Fibroblast of villous mesenchyme (primary cell): ENCODE data around the gene MYOD1. TPM values are rescaled to one million over a fixed set of nuclear protein-coding genes. Genes with fewer than 3 reads are reported as not detected.

ENCODE experiments used
- DNase-seq: peaks from one replicate; pipeline ENCODE4 v3.0.0-alpha.2; 2010; ENCODE audit warnings: low read depth
- H3K4me3 ChIP-seq: 2 replicates; pipeline ENCODE4 v1.5.1; 2011; ENCODE audit warnings: low read depth, mild to moderate bottlenecking, low read length
- CTCF ChIP-seq: IDR thresholded peaks from 2 replicates; pipeline ENCODE4 v1.5.1; 2012; ENCODE audit warnings: low read depth, mild to moderate bottlenecking, low read length; ENCODE audit not compliant: insufficient read depth
- total RNA-seq: library from RNA; depleted of rRNA; stranded (reverse); fragments of >200 nt; gene quantifications from 2 replicates; pipeline ENCODE4 v1.2.3, GENCODE V29; 2012

MYOD1 gene
- total RNA-seq, 1 donor = under 0.01 TPM

- H3K4me3 ChIP-seq = no peak overlapping the region
- TF ChIP-seq CTCF = no peak
- no peak for DNase-seq
Measured at GRCh38 chr11:17716807-17717206, 2.6 kb upstream of the MYOD1 start.

GRCh38 chr11:17718015-17718414, 1.4 kb upstream of the MYOD1 start:
- no peak overlapping the region for H3K4me3 ChIP-seq
- no peak for TF ChIP-seq CTCF
- no peak for DNase-seq

- no peak overlapping the region for H3K4me3 ChIP-seq
- DNase-seq = no peak
- TF ChIP-seq CTCF = no peak
Measured at GRCh38 chr11:17718510-17718962, 835 bp upstream of the MYOD1 start.

GRCh38 chr11:17719938-17720795, 796 bp downstream of the MYOD1 start:
- DNase-seq = peak; percentile 14
- TF ChIP-seq CTCF = no peak
- H3K4me3 ChIP-seq = no peak overlapping the region

- no peak for TF ChIP-seq CTCF
- no peak overlapping the region for H3K4me3 ChIP-seq
- DNase-seq = no peak
Measured at GRCh38 chr11:17720796-17721171, 1.4 kb downstream of the MYOD1 start.

GRCh38 chr11:17721242-17721999, 2.0 kb downstream of the MYOD1 start:
- no peak overlapping the region for H3K4me3 ChIP-seq
- TF ChIP-seq CTCF = no peak
- no peak for DNase-seq
